HuH-7.5 (cell line): ENCODE results near the gene SMO.
"Not testable (repeated sequence)": the region's sequence is repeated elsewhere in the genome, so short reads cannot be mapped to it uniquely, and the experiment has no call there.

ENCODE experiments used
- DNase-seq: peaks from one replicate; pipeline ENCODE4 v3.0.0; 2011; ENCODE audit warnings: low spot score

The SMO gene

DNA sequence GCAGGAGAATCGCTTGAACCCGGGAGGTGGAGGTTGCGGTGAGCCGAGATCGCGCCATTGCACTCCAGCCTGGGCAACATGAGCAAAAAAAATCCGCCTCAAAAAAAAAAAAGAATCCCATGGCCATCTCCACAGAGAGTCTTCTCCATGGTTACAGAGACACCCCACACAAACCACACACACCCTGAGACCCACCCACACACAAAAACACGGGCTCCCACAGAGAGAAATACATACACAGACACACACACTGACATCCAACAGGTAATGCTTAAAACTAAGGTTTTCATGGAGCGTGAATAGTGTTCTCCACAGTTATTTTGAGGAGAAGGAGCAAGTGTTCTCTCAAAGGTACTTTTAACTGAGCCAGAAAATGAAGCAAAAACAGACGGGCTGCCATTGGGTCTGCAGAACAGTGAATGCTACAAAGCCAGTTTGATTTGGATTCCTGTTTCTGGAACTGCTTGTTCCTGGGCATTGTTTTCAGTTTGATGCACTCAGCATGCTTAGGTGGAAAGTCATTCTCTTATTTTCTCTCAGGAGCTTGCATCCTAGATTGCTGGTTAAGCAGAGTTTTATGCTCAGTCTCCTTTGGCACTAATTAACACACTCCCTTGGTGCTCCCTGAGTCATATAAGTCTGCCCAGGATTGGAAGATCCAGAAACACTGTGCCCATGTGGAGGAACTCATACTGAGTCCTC is 51.8 kb downstream of the SMO start:
- no peak for DNase-seq

DNA sequence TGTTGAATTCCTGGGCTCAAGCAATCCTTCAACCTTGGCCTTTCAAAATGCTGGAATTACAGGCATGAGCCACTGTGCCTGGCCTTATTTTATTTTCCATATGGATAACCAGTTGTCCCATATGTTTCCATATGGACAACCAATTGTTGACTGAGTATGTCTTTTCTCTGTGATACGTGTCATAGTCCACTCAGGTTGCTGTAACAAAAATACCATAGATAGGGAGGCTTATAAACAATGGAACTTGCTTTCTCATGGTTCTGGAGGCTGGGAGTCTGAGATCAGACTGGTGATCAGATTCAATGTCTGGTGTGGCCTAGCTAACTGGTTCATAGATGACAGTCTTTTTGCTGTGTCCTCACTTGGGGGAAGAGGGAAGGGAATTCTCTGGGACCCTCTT is 55.8 kb downstream of the SMO start:
- DNase-seq = no peak

DNA sequence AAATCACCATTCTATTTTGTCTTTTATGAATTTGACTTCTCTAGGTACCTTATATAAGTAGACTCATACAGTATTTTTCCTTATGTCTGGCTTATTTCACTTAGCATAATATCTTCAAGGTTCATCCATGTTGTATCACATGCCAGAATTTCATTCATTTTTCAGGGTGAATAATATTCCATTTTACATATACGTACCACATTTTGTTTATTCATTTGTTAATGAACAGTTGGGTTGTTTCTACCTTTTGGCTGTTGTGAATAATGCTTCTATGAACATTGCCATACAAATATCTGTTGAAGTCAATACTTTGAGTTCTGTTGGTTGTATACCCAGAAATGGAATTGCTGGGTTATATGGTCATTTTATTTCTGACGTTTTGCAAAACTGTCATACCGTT is 57.1 kb downstream of the SMO start:
- DNase-seq = no peak

DNA sequence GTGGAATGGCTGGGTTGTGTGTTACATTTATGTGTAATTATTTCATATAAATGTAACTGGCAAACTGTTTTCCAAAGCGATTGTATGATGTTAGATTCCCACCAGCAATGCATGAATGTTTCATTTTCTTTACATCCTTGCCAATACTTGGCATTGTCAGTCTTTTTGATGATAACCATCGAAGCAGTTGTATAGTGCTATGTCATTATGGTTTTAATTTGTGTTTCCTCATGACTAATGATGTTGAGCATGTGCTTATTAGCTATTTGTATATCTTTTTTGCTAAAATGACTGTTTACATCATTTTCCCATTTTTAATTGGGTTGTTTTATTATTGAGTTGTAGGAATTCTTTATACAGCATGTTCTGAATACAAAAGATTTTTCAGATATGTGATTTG is 58.7 kb downstream of the SMO start:
- no peak for DNase-seq

DNA sequence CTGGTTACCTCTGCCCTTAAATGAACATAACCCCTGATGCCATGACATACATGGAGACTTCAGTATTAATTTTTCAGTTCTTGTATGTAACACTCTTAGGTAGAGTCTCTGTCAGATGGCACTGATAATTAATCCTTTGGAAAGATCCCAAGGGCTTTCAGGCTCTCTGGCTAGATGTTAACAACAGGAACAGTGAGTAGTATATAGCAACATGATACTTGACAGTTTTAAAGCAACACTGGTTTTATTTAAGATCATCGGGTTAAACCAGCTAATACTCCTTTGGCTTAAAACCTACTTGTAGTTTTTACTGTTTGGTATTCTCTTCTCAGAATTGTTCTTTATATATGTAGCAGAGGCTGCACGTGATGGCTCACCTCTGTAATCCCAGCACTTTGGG is 63.7 kb downstream of the SMO start:
- no peak for DNase-seq

DNA sequence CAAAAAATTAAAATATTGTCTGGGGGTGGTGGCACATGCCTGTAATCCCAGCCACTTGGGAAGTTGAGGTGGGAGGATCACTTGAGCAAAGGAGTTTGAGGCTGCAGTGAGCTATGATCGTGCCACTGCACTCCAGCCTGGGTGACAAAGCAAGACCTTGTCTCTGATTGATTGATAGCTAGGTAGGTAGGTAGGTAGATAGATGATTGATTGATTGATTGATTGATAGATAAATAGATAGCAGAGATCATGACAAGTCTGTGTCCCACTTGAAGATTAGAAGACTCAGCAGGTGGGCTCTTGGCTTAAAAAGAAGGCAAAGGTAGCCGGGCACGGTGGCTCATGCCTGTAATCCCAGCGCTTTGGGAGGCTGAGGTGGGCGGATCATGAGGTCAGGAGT is 64.2 kb downstream of the SMO start:
- not testable (repeated sequence) for DNase-seq

DNA sequence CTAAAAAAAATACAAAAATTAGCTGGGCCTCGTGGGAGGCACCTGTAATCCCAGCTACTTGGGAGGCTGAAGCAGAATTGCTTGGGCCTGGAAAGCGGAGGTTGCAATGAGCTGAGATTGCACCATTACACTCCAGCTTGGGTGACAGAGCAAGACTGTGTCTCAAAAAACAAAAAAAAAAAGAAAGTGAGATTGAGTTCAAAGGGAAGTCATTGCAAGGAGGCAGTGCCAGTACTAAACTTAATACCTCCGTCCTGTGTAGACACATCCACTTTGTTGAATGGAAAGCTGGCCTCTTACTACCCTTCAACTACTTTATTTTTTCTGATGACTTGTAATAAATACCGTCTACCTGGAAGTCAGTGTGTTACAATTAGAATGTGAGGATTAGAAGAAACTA is 67.4 kb downstream of the SMO start:
- DNase-seq = no peak

DNA sequence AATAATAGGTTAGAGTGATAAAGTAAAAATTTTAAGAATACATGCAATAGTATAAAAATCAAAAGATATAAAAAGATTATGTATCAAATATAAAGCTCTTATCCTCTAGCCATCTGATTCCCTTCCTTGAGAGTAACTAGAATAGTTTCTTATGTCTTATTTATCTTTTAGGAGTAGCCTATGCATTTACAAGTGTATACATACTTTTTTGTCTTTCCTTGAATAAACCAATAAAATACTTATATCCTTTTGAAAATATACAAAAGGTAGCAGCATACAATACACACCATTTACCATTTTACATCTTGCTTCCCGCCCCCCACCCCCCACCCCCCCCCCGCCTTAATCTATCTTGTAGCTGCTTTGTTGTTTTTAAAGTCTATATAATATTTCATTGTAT is 67.8 kb downstream of the SMO start:
- DNase-seq = no peak

DNA sequence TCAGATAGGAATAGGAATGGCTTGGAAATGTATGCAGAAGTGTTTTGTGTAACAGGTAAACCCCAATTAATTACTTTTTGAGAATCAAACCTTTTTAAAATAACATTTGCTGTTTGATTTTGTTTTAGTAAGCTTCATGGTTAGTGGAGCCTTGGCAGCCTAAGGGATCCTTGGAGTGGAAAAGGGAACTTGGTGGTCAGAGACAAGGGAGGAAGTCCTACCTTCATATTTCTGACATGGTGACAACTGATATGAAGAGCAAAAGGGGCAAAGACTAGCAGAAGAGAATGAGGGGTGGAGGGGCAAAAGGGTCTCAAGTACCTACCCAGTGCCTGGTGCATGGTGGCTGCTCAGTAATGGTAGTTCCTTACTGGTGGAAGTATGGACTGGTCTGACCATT is 68.7 kb downstream of the SMO start:
- DNase-seq = no peak

DNA sequence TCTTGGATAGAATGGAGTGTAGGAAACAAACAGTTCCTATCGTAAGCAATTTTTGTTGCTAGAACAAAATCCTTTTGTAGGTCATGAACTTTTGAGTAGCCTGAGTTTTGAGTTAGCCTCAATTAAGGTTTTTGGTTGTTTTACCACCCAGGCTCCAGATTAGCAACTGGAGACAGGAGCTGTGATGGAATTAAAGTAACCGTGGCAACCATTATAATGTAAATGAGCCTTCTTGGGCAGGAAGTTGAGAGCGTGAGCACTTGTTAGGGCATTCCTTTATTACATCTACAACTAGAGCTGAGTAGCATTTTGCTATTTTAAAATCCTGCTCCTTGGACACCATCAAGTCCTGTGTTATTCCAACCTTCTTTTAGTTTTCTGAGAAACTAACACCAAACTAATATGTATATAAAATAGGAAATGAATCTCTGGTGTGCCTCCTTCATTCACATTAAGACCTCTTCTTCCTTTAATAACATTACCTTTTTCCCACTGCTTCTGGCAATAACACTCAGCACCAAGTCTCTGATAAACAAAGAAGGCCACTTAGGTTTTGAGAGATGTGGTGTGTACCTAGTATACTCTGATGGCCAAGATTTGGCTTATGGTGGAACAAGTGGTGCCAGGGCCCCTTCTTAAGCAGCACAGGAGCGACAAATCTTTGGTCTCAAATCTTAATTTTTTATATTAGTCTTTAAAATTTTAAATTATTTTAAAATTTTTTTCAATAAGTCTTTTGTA is 70.4 kb downstream of the SMO start:
- DNase-seq = no peak

DNA sequence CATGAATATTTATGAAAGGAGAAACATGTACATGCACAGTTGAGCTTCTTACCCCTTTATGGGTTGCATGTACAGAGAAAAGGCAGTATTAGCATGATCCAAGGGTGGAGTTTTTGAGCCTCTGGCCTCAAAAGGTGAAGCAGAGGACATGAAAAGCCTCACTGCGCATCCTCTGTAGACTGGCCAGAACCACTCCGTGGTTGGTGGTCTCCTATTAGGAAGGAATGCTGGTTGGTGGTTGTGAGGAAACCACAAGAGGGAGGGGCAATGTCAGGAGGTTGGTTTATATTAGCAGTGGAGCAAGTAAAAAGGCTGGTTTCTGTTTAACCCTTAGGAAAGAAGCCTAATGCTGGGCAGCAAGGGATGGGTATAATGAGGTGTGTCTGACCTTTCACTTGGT is 73.9 kb downstream of the SMO start:
- no peak for DNase-seq
